Thyroid gland (tissue), 4 donors: ENCODE results near the gene ELMO1. TPM values are rescaled to one million over a fixed set of nuclear protein-coding genes. Genes with fewer than 3 reads are reported as not detected.
"Not testable (repeated sequence)": the region's sequence is repeated elsewhere in the genome, so short reads cannot be mapped to it uniquely, and the experiment has no call there.

Experiments
- DNase-seq, 2 donors: peaks; one replicate each; pipeline ENCODE4 v3.0.0-alpha.2; 2019
- H3K27ac ChIP-seq, 3 donors: fragments of 200-600 bp; sonication (generic); 1 replicate in 2 of 3; 2 replicates in 1 of 3; pipeline ENCODE4 v1.5.1; 2016 to 2019; ENCODE audit warnings: mild to moderate bottlenecking in 1 of 3, moderate library complexity in 1 of 3
- H3K27me3 ChIP-seq: fragments of 200-600 bp; sonication (generic); one replicate; pipeline ENCODE4 v1.5.1; 2019
- H3K36me3 ChIP-seq, 2 donors: fragments of 200-600 bp; sonication (generic); one replicate each; pipeline ENCODE4 v1.5.1; 2016 to 2019
- H3K4me1 ChIP-seq, 2 donors: fragments of 200-600 bp; sonication (generic); one replicate each; pipeline ENCODE4 v1.5.1; 2017 to 2019
- H3K4me3 ChIP-seq, 3 donors: fragments of 200-600 bp; sonication (generic); replicated peaks in 1 of 3; 1 replicate in 2 of 3; 2 replicates in 1 of 3; pipeline ENCODE4 v1.5.1; 2016; ENCODE audit warnings: mild to moderate bottlenecking in 1 of 3
- H3K9me3 ChIP-seq: fragments of 200-600 bp; sonication (generic); one replicate; pipeline ENCODE4 v1.5.1; 2017
- POLR2A ChIP-seq, 2 donors: fragments of 450-650 bp; IDR thresholded peaks; one replicate each; pipeline ENCODE4 v1.6.1; 2017; ENCODE audit warnings: antibody characterized with exemption in 2 of 2, mild to moderate bottlenecking in 2 of 2, moderate library complexity in 1 of 2
- WGBS, 2 donors: methylation state at CpG; one replicate each; pipeline ENCODE4 v1.1.5; 2017; 5-methylcytosine and 5-hydroxymethylcytosine counted together
- intact Hi-C: fragments of 100-400 bp; cut with DNase I; formaldehyde crosslinking; loops from one replicate; pipeline ENCODE4 v1.15.1; 2023
- total RNA-seq, 4 donors: library from RNA; depleted of rRNA; stranded (reverse); fragments of >200 nt; gene quantifications; one replicate each; pipeline ENCODE4 v1.2.3, GENCODE V29; 2016
- TF ChIP-seq, protein P1 (sequence below), 6 experiments: fragments of 200-600 bp in 3 of 6; fragments of 450-650 bp in 3 of 6; sonication (generic) in 3 of 6; IDR thresholded peaks; one replicate each; pipeline ENCODE4 v1.5.1; 2016 to 2019; ENCODE audit warnings: antibody characterized with exemption in 6 of 6, mild to moderate bottlenecking in 2 of 6, inconsistent platforms in 1 of 6, moderate library complexity in 1 of 6

Gene ELMO1
- total RNA-seq, 4 donors from 2014 or later = 168 to 423 (median 312) TPM

DNA sequence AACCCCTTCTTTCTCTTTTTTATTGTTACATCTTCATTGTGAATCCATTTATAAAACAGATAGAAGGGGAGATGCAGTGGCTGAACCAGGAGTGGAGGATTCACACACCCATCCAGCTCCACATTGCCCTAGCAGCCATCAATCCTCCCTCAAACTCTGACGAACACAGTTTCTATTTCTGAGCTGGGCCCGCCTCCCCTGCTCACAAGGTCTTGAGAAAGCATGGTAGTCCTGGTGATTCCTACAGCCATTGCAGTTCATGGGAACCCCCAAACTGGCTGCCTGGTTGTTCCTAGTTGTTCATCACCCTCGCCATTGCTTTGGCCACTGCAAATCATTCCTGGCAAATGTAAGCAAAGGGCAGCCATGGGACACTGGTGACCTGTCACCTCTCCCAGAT lies 465.9 kb downstream of the ELMO1 start:
- no peak overlapping the region for H3K4me3 ChIP-seq
- WGBS, 2 donors = 98 to 99% methylated on average over 3 of the region's 3 CpGs
- intact Hi-C loops = no loop called here
- peaks cover 9 to 17% of the 10 kb centered on the region in 2 donors for H3K4me1 ChIP-seq
- H3K36me3 ChIP-seq = no peaks in the 10 kb centered on the region
- no peak for TF ChIP-seq POLR2A (IDR thresholded peaks at IDR 0.05)
- TF ChIP-seq, protein P1, sequence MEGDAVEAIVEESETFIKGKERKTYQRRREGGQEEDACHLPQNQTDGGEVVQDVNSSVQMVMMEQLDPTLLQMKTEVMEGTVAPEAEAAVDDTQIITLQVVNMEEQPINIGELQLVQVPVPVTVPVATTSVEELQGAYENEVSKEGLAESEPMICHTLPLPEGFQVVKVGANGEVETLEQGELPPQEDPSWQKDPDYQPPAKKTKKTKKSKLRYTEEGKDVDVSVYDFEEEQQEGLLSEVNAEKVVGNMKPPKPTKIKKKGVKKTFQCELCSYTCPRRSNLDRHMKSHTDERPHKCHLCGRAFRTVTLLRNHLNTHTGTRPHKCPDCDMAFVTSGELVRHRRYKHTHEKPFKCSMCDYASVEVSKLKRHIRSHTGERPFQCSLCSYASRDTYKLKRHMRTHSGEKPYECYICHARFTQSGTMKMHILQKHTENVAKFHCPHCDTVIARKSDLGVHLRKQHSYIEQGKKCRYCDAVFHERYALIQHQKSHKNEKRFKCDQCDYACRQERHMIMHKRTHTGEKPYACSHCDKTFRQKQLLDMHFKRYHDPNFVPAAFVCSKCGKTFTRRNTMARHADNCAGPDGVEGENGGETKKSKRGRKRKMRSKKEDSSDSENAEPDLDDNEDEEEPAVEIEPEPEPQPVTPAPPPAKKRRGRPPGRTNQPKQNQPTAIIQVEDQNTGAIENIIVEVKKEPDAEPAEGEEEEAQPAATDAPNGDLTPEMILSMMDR (IDR thresholded peaks at IDR 0.05) = no peak
- H3K27me3 ChIP-seq = no peaks in the 10 kb centered on the region
- no peaks in the 10 kb centered on the region for H3K9me3 ChIP-seq
- no peak for DNase-seq
- H3K27ac ChIP-seq = no peak overlapping the region

DNA sequence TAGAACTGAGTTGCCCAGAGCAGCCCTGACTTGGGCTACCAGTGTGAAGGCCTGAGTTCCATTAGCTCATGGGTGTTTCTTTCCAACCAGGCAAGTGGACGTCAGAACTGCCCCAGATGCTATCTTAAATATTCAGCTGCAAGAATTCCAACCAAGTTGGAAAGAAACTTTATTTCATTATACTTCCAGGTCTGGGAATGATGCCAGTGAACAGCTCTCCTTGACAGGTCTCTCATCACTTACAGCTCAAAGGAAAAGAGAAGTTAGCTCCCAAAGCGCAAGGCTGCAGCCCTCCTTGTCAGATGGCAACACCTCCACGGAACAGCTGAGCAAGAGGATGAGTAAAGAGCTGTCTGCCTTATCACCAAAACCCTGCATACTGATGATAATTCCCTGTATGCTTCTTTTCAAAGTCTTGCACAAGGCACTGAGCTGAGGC lies 468.8 kb downstream of the ELMO1 start:
- no peak for DNase-seq
- H3K36me3 ChIP-seq = no peaks in the 10 kb centered on the region
- H3K27ac ChIP-seq = no peak overlapping the region
- TF ChIP-seq, protein P1 (IDR thresholded peaks at IDR 0.05) = no peak
- TF ChIP-seq POLR2A (IDR thresholded peaks at IDR 0.05) = no peak
- intact Hi-C loops = no loop called here
- H3K4me3 ChIP-seq = no peak overlapping the region
- no peaks in the 10 kb centered on the region for H3K9me3 ChIP-seq
- H3K27me3 ChIP-seq = no peaks in the 10 kb centered on the region
- peaks cover 3 to 7% of the 10 kb centered on the region in 2 donors for H3K4me1 ChIP-seq
- 75 to 85% methylated on average over 3 of the region's 3 CpGs for WGBS, 2 donors

DNA sequence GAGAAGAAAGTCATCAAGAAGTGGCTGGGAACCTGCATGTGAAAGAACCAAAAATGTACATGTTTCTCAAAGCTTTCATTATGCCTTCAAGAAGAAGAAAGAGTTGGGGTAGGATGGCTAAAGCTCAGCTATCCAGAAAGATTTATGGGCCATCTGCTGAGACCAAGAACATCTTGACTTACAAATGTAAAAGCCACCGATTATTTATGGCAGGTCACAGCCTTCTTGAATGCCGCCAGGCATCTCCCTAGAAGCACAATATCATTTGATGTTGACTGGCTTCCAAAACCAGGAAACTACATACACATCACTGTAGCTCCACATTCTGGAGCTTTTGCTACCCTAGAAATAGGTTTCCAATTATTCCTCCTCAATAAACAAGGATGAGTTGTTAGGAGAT lies 470.2 kb downstream of the ELMO1 start:
- intact Hi-C loops = no loop called here
- no peak overlapping the region for H3K4me3 ChIP-seq
- TF ChIP-seq, protein P1 (IDR thresholded peaks at IDR 0.05) = no peak
- TF ChIP-seq POLR2A (IDR thresholded peaks at IDR 0.05) = no peak
- 91 to 93% methylated on average over 2 of the region's 2 CpGs for WGBS, 2 donors
- no peaks in the 10 kb centered on the region for H3K27me3 ChIP-seq
- peaks cover 0 to 7% of the 10 kb centered on the region in 2 donors for H3K4me1 ChIP-seq
- no peak for DNase-seq
- no peak overlapping the region for H3K27ac ChIP-seq
- H3K9me3 ChIP-seq = no peaks in the 10 kb centered on the region
- no peaks in the 10 kb centered on the region for H3K36me3 ChIP-seq

DNA sequence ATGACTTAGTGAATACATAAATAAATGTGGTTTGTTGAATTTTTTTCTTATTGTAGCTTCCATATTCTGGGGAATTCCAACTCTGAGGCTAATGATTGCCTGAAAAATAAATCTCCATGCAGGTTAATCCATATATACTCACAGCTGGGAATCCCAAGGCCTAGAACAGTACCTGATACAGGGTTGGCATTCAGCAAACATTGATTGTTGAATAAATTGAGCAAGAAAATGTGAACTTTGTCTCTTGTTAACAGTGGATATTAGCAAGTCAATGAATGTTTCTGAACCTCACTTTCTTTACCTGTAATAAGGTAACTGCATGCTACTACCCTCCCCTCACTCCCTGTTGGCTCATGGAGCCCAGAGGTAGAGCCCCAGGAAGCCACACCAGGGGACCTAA lies 470.8 kb downstream of the ELMO1 start:
- Histone ChIP-seq H3K27me3 (no peaks in the 10 kb centered on the region), H3K27ac (no peak overlapping the region), H3K4me1 (peaks cover 0 to 7% of the 10 kb centered on the region in 2 donors), H3K9me3 (no peaks in the 10 kb centered on the region), H3K4me3 (no peak overlapping the region), H3K36me3 (no peaks in the 10 kb centered on the region)
- intact Hi-C loops = no loop called here
- TF ChIP-seq POLR2A (IDR thresholded peaks at IDR 0.05) = no peak
- TF ChIP-seq, protein P1 (IDR thresholded peaks at IDR 0.05) = no peak
- no peak for DNase-seq

DNA sequence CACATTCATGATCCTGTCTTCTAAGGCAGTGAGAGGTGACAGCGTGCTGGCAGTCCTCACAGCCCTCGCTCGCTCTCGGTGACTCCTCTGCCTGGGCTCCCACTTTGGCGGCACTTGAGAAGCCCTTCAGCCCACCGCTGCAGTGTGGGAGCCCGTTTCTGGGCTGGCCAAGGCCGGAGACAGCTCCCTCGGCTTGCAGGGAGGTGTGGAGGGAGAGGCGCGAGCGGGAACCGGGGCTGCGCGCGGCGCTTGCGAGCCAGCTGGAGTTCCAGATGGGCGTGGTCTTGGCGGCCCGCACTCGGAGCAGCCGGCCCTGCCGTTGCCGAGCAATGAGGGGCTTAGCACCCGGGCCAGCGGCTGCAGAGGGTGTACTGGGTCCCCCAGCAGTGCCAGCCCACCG lies 475.1 kb downstream of the ELMO1 start:
- DNase-seq, H3K27ac ChIP-seq, H3K9me3 ChIP-seq, intact Hi-C loops, H3K27me3 ChIP-seq, H3K4me3 ChIP-seq, H3K36me3 ChIP-seq: not testable (repeated sequence)
- peaks cover 5 to 16% of the 10 kb centered on the region in 2 donors for H3K4me1 ChIP-seq
- 98% methylated on average over 25 to 28 of the region's 28 CpGs for WGBS, 2 donors

DNA sequence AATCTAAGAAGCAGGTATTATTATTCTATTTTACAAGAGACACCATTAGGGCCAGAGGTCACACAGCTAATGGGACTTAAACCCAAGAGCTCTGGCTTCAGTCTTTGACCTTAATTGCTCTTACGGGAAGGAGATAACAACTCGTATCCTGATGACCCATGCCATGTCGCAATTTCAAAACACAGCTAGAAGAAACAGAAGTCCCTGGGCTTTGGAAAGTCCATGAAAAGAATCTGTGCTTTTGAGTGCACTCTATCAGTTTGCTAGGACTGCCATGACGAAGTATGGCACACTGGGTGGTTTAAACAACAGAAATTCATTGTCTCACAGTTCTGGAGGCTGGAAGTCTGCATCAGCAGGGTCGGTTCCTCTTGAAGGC lies 476.5 kb downstream of the ELMO1 start:
- H3K4me3 ChIP-seq = no peak overlapping the region
- no peaks in the 10 kb centered on the region for H3K27me3 ChIP-seq
- 67 to 73% methylated on average over 5 of the region's 5 CpGs for WGBS, 2 donors
- peaks cover 5 to 15% of the 10 kb centered on the region in 2 donors for H3K4me1 ChIP-seq
- intact Hi-C loops = no loop called here
- H3K36me3 ChIP-seq = no peaks in the 10 kb centered on the region
- H3K9me3 ChIP-seq = no peaks in the 10 kb centered on the region
- no peak for TF ChIP-seq POLR2A (IDR thresholded peaks at IDR 0.05)
- TF ChIP-seq, protein P1 (IDR thresholded peaks at IDR 0.05) = no peak
- no peak overlapping the region for H3K27ac ChIP-seq
- no peak for DNase-seq
